GM18858 (cell line): ENCODE results near the gene LTBP3.
A peak's percentile ranks its signal among the peaks of the same experiment; 100 is the strongest.

ENCODE experiments used
- ATAC-seq: cut with Tn5 transposase; IDR thresholded peaks from one replicate; pipeline ENCODE4 v1.9.1; 2021; ENCODE audit not compliant: unreplicated experiment

LTBP3 gene

GRCh38 chr11:65498727-65498976, 59.5 kb downstream of the LTBP3 start:
- no peak for ATAC-seq

DNA sequence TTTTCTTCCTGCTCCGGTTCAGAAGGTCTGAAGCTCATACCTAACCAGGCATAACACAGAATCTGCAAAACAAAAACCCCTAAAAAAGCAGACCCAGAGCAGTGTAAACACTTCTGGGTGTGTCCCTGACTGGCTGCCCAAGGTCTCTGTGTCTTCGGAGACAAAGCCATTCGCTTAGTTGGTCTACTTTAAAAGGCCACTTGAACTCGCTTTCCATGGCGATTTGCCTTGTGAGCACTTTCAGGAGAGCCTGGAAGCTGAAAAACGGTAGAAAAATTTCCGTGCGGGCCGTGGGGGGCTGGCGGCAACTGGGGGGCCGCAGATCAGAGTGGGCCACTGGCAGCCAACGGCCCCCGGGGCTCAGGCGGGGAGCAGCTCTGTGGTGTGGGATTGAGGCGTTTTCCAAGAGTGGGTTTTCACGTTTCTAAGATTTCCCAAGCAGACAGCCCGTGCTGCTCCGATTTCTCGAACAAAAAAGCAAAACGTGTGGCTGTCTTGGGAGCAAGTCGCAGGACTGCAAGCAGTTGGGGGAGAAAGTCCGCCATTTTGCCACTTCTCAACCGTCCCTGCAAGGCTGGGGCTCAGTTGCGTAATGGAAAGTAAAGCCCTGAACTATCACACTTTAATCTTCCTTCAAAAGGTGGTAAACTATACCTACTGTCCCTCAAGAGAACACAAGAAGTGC, 60.0 kb downstream of the LTBP3 start:
- no peak for ATAC-seq

GRCh38 chr11:65497141-65498041, 60.8 kb downstream of the LTBP3 start:
- peak; percentile 38 for ATAC-seq

DNA sequence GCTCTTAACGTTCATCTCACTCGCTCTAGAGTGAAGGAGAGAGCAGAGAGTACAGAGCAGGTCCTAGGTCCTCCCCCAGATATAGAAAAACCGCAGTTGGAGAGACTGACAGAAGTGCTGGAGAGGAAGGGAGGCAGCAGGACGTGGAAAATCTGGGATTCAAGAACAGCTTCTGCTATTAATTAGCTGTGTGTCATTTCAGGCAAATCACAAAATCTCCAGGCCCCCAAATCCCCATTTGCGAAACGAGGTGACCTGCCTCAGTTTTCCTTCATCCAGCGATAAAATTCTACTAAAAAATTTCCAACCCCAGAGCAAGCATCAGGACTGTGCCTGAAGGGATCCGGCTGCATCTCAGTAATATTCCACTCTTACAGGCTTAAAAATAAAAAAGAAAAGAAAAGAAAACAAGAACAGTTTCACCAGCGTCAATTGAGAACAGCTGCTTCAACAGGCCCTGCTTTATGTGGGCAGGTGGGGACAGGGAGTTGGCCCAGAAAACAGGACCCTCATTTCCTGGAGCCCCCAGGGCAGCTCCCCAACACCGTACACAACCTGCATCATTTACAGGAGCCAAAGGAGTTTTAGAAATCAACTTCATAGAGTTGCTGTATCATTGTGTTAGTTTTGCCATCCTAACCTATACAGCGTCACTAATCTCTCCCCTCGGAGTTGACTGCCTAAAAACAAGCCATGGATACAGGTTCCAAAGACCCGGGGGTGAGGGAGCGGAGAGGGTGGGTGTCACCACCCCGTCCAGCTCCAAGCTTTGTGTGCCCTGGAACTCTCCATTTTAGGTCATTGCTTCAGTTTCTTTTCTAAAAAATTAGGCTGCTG, 61.6 kb downstream of the LTBP3 start:
- no peak for ATAC-seq

DNA sequence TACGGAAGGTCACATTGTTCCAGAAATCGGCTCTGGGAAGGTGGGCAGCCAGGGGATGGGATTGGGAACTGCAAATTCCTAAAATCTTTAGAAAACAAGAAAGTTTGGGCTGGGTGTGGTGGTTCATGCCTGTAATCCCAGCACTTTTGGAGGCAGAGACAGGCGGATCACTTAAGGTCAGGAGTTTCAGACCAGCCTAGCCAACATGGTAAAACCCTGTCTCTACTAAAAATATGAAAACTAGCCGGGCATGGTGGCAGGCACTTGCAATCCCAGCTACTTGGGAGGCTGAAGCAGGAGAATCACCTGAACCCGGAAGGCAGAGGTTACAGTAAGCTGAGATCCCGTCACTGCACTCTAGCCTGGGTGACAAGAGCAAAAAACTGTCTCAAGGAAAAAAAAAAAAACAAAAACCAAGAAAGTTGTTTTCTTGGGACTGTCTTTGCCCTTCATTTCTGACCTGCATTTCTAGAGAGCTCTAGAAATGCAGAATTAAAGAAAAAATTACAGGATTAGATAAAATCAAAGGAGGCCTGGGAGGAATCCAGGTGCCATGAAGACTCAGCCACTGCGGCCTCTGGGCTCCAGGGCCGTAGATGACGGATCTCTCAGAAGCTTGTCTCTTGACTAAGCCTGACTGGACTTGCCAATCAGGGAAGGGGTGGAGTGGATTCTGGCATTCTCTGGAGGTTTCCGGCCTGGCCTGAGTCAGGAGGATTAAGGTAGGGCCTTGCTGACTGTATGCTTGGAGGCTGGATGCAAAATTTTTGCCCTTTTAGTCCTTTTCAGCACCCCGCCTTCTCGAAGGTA, 64.6 kb downstream of the LTBP3 start:
- ATAC-seq, result no peak

DNA sequence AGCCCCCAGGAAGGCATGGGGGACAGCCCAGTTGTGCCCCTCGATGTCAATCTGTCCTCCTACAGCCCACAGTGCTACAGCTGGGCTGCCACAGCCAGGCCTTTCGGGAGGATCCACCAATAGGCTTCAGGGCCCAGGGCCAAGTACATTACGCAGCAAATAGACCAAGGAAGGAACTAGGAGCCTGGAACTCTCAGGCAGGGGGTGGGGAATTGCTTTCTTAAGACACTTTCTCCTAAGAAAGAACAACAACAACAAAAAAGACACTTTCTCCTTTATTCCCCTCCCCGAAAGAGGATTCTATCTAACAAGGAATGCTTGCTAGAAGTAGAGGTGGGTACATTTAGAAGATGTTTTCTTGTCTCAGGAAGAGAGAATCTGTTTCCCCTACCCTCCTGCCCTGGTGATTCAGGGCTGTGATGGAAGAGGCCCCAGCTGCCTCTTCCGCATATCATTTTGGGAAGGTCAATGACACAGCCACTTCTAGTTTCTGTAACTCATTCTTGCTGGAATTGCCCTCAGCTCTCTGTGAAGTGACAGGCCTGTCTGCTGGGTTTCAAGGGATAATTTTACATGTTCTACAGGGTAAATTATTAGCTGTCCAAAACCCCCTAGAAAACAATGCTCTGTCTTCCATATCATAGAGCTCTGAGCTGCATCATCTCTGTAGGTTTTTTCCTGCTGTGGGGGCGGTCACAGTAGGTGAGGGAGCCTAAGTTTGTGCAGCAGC, 65.4 kb downstream of the LTBP3 start:
- no peak for ATAC-seq

DNA sequence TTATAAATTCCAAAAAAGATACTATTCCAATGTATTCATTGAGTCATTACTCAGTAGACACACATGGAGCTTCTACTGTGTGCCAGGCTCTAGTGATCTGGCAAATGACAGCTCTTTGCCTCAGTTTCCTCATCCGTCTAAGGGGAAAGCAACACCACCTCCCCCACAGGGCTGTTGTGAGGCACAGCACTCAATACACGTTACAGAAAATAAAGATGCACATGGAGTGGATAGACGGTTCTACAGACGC, 65.8 kb downstream of the LTBP3 start:
- no peak for ATAC-seq

DNA sequence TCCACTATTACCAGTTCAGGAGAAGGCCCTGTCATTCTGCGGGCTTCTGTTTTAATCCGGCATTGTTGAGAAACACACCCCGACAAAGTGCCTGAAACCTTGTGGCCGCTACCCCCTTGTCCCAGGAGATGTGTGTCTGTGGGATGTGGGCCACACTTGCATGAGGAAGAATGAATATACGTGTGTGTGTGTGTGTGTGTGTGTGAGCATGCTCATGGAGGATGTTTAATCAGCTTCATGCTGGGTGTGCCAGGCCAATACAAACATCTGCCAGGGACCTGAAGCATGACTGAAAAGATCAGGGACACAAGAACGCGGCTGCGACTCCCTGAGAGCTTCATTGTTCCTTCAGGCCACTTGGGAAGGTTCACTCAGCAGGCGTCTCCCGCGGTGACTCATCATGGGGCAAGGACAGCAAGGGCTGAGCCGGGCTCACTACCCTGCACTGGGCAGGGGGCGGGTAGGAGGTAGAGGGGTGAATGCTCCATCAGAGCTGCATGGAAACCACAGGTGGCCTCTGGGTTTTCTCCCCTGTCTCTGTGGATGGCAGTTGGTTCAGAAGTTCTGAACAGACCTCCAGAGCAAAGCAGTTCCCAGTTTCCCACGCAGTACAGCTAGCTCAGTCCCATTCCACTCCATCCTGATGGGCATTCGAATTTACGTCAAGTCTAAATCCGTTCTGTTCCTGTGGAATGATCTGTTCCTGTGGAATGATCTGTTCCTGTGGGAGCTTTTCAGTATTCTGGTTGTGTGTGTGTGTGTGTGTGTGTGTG, 66.4 kb downstream of the LTBP3 start:
- no peak for ATAC-seq

GRCh38 chr11:65491163-65491465, 67.0 kb downstream of the LTBP3 start:
- ATAC-seq, result no peak

DNA sequence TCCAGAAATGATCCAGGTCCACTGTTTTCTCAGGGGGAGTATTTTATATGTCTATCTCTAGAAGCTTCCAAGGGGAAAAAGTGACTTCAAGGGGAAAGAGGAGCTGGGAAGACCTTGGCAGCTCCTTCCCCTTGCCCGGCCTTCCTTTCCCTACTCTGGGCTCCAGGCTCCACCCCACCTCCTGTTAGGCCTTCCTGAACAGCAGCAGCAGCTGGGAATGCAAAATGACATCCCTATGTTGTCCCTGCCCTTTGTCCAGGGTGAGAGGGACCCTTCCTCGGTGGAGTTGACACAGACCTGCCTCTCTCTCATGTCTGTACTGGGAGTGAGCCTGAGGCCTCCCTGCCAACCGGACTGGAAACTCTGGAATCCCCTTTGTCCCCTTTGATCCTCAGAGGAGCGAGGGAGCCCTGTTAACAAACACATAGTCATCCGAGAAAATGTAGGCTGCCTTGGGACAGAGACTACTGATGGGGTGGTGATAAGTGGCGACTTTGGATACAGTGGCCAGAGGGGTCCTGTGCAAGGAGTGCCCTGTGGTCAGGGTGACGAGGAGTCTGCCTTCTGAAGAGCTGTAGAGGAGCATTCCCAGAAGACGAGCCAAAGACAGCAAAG, 68.3 kb downstream of the LTBP3 start:
- ATAC-seq, result no peak

DNA sequence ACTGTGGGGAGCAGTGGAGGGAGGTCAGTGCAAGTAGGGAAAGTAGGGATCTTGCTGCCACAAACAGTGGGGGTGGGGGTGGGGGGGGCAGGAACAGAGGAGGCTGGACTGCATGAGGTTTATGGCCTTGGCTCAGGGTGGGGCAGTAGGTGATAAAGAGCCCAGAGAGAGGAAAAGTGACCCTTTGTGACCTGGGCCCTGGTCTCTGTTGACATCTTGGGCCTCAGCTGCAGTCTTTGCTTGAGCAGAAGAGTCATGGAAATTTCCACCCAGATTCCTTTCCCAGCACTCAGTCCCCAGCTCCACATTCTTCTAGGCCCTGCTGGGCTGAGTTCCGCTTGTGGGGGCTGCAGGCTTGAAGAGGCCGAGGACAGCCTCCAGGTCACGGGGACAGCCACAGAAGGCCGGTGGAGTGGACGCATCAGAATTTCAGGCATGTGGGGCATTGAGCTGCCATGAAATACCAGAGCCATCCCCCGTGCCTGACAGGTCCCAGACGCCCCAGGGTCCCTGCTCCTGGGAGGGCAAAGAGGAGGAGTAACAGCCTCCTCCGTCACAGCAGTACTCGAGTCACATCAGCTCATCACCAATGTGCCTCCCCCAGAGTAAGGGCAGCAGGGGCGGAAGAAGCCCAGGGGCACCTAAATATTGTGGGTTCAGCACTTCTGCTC, 69.0 kb downstream of the LTBP3 start:
- no peak for ATAC-seq
